ENCODE data around the gene CRB2. TPM values are rescaled to one million over a fixed set of nuclear protein-coding genes. Genes with fewer than 3 reads are reported as not detected.

Gene CRB2
- total and polyA plus RNA-seq, 2 donors (not counting 1 experiment from before 2014, with no cell fraction given), result not detected

GRCh38 chr9:123365287-123365880 is 9.4 kb downstream of the CRB2 start:
- Histone ChIP-seq H3K4me3 (replicated peaks in 1 of 4; ENCODE audit: control extremely low read depth in 1 of 4, insufficient read depth in 1 of 4, low read depth in 3 of 4, low read length in 4 of 4) (no peak overlapping the region), H3K4me1 (ENCODE audit: control insufficient read depth, extremely low read depth, insufficient read depth, low read length) (no peaks in the 10 kb centered on the region), H3K79me2 (ENCODE audit: control insufficient read depth, insufficient read depth, low read length) (no peaks in the 10 kb centered on the region), H3K9ac (ENCODE audit: insufficient read depth, low read length) (no peak overlapping the region), H2AFZ (ENCODE audit: low read length) (no peak overlapping the region), H3K27ac (ENCODE audit: insufficient read depth, low read length) (no peak overlapping the region), H4K20me1 (ENCODE audit: control insufficient read depth, extremely low read depth, insufficient read depth, low read length) (no peaks in the 10 kb centered on the region), H3K9me3 (ENCODE audit: control insufficient read depth, insufficient read depth, low read depth, low read length) (no peaks in the 10 kb centered on the region), H3K27me3 (ENCODE audit: control insufficient read depth, insufficient read depth, low read length) (no peaks in the 10 kb centered on the region), H3K36me3 (ENCODE audit: control insufficient read depth, insufficient read depth, low read length) (no peaks in the 10 kb centered on the region), H3K4me2 (ENCODE audit: extremely low read depth, insufficient read depth, low read length) (no peak overlapping the region)
- TF ChIP-seq CTCF (conservative IDR thresholded peaks at IDR 0.05 in 1 of 2, IDR thresholded peaks at IDR 0.05 in 1 of 2; ENCODE audit: low read depth in 1 of 2, low read length in 2 of 2) (peak in 1 of 2 donors; percentile 38), EZH2 (IDR thresholded peaks at IDR 0.05; ENCODE audit: low read length, missing control alignments) (no peak)
- DNase-seq (ENCODE audit: low read depth in 2 of 2), result no peak

DNA sequence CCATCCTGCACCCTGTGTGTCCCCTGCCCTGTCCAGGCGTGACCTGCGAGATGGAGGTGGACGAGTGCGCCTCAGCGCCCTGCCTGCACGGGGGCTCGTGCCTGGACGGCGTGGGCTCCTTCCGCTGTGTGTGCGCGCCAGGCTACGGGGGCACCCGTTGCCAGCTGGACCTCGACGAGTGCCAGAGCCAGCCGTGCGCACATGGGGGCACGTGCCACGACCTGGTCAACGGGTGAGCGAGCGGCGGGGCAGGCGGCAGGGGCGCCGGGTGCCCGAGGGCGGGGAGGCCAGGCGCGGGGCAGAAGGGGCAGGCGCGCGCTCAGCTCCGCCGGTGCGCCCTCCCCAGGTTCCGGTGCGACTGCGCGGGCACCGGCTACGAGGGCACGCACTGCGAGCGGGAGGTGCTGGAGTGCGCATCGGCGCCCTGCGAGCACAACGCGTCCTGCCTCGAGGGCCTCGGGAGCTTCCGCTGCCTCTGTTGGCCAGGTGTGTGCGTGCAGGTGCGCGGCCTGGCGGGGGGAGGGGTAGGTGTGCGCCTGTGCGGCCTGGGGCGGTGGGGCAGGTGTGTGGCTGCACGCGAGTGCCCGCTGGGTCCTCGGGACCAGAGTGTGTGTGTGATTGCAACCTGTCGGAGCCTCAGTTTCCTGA is 10.0 kb downstream of the CRB2 start:
- Histone ChIP-seq H3K9ac (ENCODE audit: insufficient read depth, low read length) (no peak overlapping the region), H3K36me3 (ENCODE audit: control insufficient read depth, insufficient read depth, low read length) (no peaks in the 10 kb centered on the region), H3K4me2 (ENCODE audit: extremely low read depth, insufficient read depth, low read length) (no peak overlapping the region), H3K27ac (ENCODE audit: insufficient read depth, low read length) (no peak overlapping the region), H3K27me3 (ENCODE audit: control insufficient read depth, insufficient read depth, low read length) (no peaks in the 10 kb centered on the region), H4K20me1 (ENCODE audit: control insufficient read depth, extremely low read depth, insufficient read depth, low read length) (no peaks in the 10 kb centered on the region), H3K79me2 (ENCODE audit: control insufficient read depth, insufficient read depth, low read length) (no peaks in the 10 kb centered on the region), H2AFZ (ENCODE audit: low read length) (no peak overlapping the region), H3K4me3 (replicated peaks in 1 of 4; ENCODE audit: control extremely low read depth in 1 of 4, insufficient read depth in 1 of 4, low read depth in 3 of 4, low read length in 4 of 4) (no peak overlapping the region), H3K9me3 (ENCODE audit: control insufficient read depth, insufficient read depth, low read depth, low read length) (no peaks in the 10 kb centered on the region), H3K4me1 (ENCODE audit: control insufficient read depth, extremely low read depth, insufficient read depth, low read length) (no peaks in the 10 kb centered on the region)
- DNase-seq (ENCODE audit: low read depth in 2 of 2), result no peak
- no peak for TF ChIP-seq EZH2 (IDR thresholded peaks at IDR 0.05; ENCODE audit: low read length, missing control alignments)
- no peak for TF ChIP-seq CTCF (conservative IDR thresholded peaks at IDR 0.05 in 1 of 2, IDR thresholded peaks at IDR 0.05 in 1 of 2; ENCODE audit: low read depth in 1 of 2, low read length in 2 of 2)

GRCh38 chr9:123368023-123368422 is 12.0 kb downstream of the CRB2 start:
- H3K4me3 ChIP-seq (replicated peaks in 1 of 4; ENCODE audit: control extremely low read depth in 1 of 4, insufficient read depth in 1 of 4, low read depth in 3 of 4, low read length in 4 of 4), result no peak overlapping the region
- no peak overlapping the region for H2AFZ ChIP-seq (ENCODE audit: low read length)
- no peak overlapping the region for H3K4me2 ChIP-seq (ENCODE audit: extremely low read depth, insufficient read depth, low read length)
- no peak for TF ChIP-seq EZH2 (IDR thresholded peaks at IDR 0.05; ENCODE audit: low read length, missing control alignments)
- TF ChIP-seq CTCF (conservative IDR thresholded peaks at IDR 0.05 in 1 of 2, IDR thresholded peaks at IDR 0.05 in 1 of 2; ENCODE audit: low read depth in 1 of 2, low read length in 2 of 2), result no peak
- no peaks in the 10 kb centered on the region for H4K20me1 ChIP-seq (ENCODE audit: control insufficient read depth, extremely low read depth, insufficient read depth, low read length)
- no peak overlapping the region for H3K9ac ChIP-seq (ENCODE audit: insufficient read depth, low read length)
- no peaks in the 10 kb centered on the region for H3K79me2 ChIP-seq (ENCODE audit: control insufficient read depth, insufficient read depth, low read length)
- DNase-seq (ENCODE audit: low read depth in 2 of 2), result no peak
- H3K27ac ChIP-seq (ENCODE audit: insufficient read depth, low read length), result no peak overlapping the region
- H3K36me3 ChIP-seq (ENCODE audit: control insufficient read depth, insufficient read depth, low read length), result no peaks in the 10 kb centered on the region
- no peaks in the 10 kb centered on the region for H3K9me3 ChIP-seq (ENCODE audit: control insufficient read depth, insufficient read depth, low read depth, low read length)
- peaks cover 13% of the 10 kb centered on the region for H3K27me3 ChIP-seq (ENCODE audit: control insufficient read depth, insufficient read depth, low read length)
- no peaks in the 10 kb centered on the region for H3K4me1 ChIP-seq (ENCODE audit: control insufficient read depth, extremely low read depth, insufficient read depth, low read length)

Measured in fibroblast of lung (primary cell).